ENCODE measurements around the gene NFAT5.
A peak's percentile ranks its signal among the peaks of the same experiment; 100 is the strongest.
"Not testable (repeated sequence)": the region's sequence is repeated elsewhere in the genome, so short reads cannot be mapped to it uniquely, and the experiment has no call there.

The NFAT5 gene

GRCh38 chr16:69643997-69644396, 78.2 kb downstream of the NFAT5 start:
- DNase-seq: not testable (repeated sequence)

GRCh38 chr16:69644790-69645189, 79.0 kb downstream of the NFAT5 start:
- DNase-seq: no peak

GRCh38 chr16:69647020-69647419, 81.3 kb downstream of the NFAT5 start:
- DNase-seq: no peak

- no peak for DNase-seq
Observed at GRCh38 chr16:69651217-69651616, 85.5 kb downstream of the NFAT5 start.

GRCh38 chr16:69654280-69654931, 88.6 kb downstream of the NFAT5 start:
- DNase-seq: no peak

GRCh38 chr16:69660166-69660565, 94.4 kb downstream of the NFAT5 start:
- DNase-seq: no peak

- DNase-seq: no peak
Observed at GRCh38 chr16:69662901-69663300, 97.1 kb downstream of the NFAT5 start.

GRCh38 chr16:69663846-69664245, 98.1 kb downstream of the NFAT5 start:
- no peak for DNase-seq

- DNase-seq: no peak
Observed at GRCh38 chr16:69669577-69669976, 103.8 kb downstream of the NFAT5 start.

GRCh38 chr16:69672315-69672997, 106.7 kb downstream of the NFAT5 start:
- no peak for DNase-seq

GRCh38 chr16:69672998-69673713, 107.4 kb downstream of the NFAT5 start:
- no peak for DNase-seq

GRCh38 chr16:69680358-69680757, 114.6 kb downstream of the NFAT5 start:
- no peak for DNase-seq

- DNase-seq: no peak
Observed at GRCh38 chr16:69688589-69688988, 122.8 kb downstream of the NFAT5 start.

GRCh38 chr16:69691980-69692911, 126.5 kb downstream of the NFAT5 start:
- peak; percentile 8 for DNase-seq

- DNase-seq: no peak
Observed at GRCh38 chr16:69693916-69694315, 128.2 kb downstream of the NFAT5 start.

- no peak for DNase-seq
Observed at GRCh38 chr16:69698404-69698803, 132.6 kb downstream of the NFAT5 start.

GRCh38 chr16:69699915-69700314, 134.1 kb downstream of the NFAT5 start:
- DNase-seq: no peak

- no peak for DNase-seq
Observed at GRCh38 chr16:69701452-69701851, 135.7 kb downstream of the NFAT5 start.

GRCh38 chr16:69701866-69702265, 136.1 kb downstream of the NFAT5 start:
- no peak for DNase-seq

GRCh38 chr16:69703638-69704037, 137.9 kb downstream of the NFAT5 start:
- DNase-seq: no peak

GRCh38 chr16:69706256-69706974, 140.6 kb downstream of the NFAT5 start:
- DNase-seq: no peak

GRCh38 chr16:69706975-69707340, 141.2 kb downstream of the NFAT5 start:
- no peak for DNase-seq

Measured in stimulated activated CD4-positive, alpha-beta T cell treated with anti-CD3 and anti-CD28 coated beads, Interleukin-15, amount 100 ng/mL, for 24 hours (primary cell).